HG03280 (cell line): ENCODE data around the gene RRBP1.

Experiments used
- ATAC-seq: cut with Tn5 transposase; IDR thresholded peaks from one replicate; pipeline ENCODE4 v1.9.1; 2021; ENCODE audit warnings: mild to moderate bottlenecking, moderate library complexity; ENCODE audit not compliant: unreplicated experiment

RRBP1 gene

GRCh38 chr20:17682103-17682888, at the start of gene RRBP1:
Gene RRBP1 (minus strand): TSS chr20:17682242. CDS start chr20:17660507, 21,735 bp downstream.
- peak; percentile 85 for ATAC-seq

GRCh38 chr20:17731233-17731632, 49.2 kb upstream of the RRBP1 start:
- ATAC-seq = no peak

GRCh38 chr20:17730071-17730470, 48.0 kb upstream of the RRBP1 start:
- ATAC-seq = no peak

- ATAC-seq = no peak
Observed at GRCh38 chr20:17728074-17728473, 46.0 kb upstream of the RRBP1 start.

GRCh38 chr20:17727351-17727750, 45.3 kb upstream of the RRBP1 start:
- no peak for ATAC-seq

GRCh38 chr20:17726902-17727301, 44.9 kb upstream of the RRBP1 start:
- ATAC-seq = no peak

GRCh38 chr20:17725094-17725835, 43.2 kb upstream of the RRBP1 start:
- ATAC-seq = no peak

GRCh38 chr20:17723301-17723691, 41.3 kb upstream of the RRBP1 start:
- no peak for ATAC-seq

GRCh38 chr20:17722493-17723300, 40.7 kb upstream of the RRBP1 start:
- ATAC-seq = no peak

GRCh38 chr20:17721802-17722486, 39.9 kb upstream of the RRBP1 start:
- no peak for ATAC-seq

GRCh38 chr20:17720755-17721154, 38.7 kb upstream of the RRBP1 start:
- no peak for ATAC-seq

- ATAC-seq = no peak
Observed at GRCh38 chr20:17716331-17716730, 34.3 kb upstream of the RRBP1 start.

GRCh38 chr20:17715075-17715474, 33.0 kb upstream of the RRBP1 start:
- no peak for ATAC-seq

GRCh38 chr20:17714597-17714996, 32.6 kb upstream of the RRBP1 start:
- no peak for ATAC-seq

- no peak for ATAC-seq
Observed at GRCh38 chr20:17712708-17713107, 30.7 kb upstream of the RRBP1 start.

- no peak for ATAC-seq
Observed at GRCh38 chr20:17712201-17712600, 30.2 kb upstream of the RRBP1 start.

GRCh38 chr20:17711267-17711627, 29.2 kb upstream of the RRBP1 start:
- no peak for ATAC-seq

GRCh38 chr20:17710379-17711266, 28.6 kb upstream of the RRBP1 start:
- ATAC-seq = no peak

- no peak for ATAC-seq
Observed at GRCh38 chr20:17709361-17710293, 27.6 kb upstream of the RRBP1 start.
